Stimulated activated CD8-positive, alpha-beta memory T cell treated with anti-CD3 and anti-CD28 coated beads, Interleukin-7, amount 100 ng/mL, for 48 hours (primary cell): ENCODE measurements around the gene DNAH11.

Source experiments
- DNase-seq, 2 donors: peaks; one replicate each; pipeline ENCODE4 v3.0.0-alpha.2; 2020; ENCODE audit warnings: low read depth in 1 of 2; ENCODE audit errors: extremely low read depth in 1 of 2

Gene DNAH11

DNA sequence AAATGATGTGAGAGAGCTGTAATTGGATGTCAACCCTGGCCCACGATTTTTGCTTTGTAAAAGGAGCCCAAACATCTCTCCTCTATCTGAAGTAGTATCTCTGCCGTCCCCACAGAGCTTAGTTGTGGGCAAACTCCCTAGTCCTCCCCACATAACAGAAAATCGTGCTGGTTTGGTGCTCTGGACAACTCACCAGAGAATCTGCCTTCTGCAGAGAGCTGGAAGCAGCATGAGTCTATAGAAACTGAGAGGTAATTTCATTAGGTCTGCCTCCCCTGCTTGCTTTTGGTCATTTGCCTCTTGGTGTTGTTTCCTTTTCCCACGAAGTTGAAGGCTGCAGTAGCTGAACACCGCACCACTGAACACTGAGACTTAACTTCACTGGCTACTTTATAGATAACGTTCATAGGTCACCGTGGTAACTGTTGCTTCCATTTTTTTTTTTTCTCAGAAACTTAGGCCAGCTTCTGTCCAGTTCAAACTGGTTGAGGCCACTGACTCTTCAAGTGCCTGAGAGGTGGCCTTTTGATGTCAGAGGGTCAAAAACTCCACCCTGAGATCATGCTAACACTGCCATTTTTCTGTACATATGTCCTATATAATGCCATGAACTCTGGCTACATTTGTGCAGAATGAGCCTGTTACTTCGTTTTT lies 406.2 kb downstream of the DNAH11 start:
- DNase-seq: no peak
